Measurements from ENCODE around the gene SGCA.

SGCA gene

DNA sequence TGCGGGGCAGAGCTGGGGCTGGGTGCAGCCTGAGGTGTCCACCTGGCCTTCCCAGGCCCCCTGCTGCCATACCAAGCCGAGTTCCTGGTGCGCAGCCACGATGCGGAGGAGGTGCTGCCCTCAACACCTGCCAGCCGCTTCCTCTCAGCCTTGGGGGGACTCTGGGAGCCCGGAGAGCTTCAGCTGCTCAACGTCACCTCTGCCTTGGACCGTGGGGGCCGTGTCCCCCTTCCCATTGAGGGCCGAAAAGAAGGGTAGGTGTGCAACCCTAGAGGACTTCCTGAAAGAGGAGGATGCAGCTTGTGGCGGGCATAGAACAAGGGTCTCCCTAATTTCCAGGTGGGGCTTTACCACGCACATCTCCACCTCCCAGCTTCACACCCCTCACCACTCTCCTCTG, 2.5 kb downstream of the SGCA start:
- DNase-seq = no peak

GRCh38 chr17:50169121-50169764, 3.4 kb downstream of the SGCA start:
- DNase-seq = no peak

GRCh38 chr17:50169881-50170459, 4.2 kb downstream of the SGCA start:
- no peak for DNase-seq

DNA sequence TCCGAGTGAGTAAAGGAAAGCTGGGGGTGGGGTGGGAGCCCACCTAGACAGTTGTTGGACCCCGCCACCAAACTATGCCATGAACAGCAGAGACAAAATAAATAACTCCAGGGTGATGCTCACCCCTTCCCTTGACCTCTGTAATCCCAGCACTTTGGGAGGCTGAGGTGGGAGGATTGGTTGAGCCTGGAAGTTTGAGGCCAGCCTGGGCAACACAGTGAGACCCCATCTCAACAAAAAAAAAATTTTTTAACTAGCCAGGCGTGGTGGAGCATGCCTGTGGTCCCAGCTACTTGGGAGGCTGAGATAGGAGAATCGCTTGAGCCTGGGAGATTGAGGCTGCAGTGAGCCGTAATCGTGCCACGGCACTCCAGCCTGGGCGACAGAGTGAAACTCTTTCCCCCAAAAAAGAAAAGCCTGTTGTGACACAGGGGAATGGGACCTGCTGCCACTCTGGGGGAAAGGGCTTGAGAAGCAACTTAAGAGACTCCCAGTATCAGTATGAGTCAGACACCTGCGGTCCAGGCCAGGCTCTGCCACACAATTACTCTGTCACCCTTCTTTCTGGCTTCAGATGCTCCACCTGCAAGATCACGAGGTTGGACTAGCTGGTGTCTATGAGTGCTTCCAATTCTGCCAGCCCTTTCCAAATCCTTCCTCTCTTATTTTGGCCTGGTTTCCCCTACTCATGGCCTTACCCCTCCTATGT, 5.0 kb downstream of the SGCA start:
- no peak for DNase-seq

GRCh38 chr17:50171371-50172071, 5.7 kb downstream of the SGCA start:
- DNase-seq = no peak

DNA sequence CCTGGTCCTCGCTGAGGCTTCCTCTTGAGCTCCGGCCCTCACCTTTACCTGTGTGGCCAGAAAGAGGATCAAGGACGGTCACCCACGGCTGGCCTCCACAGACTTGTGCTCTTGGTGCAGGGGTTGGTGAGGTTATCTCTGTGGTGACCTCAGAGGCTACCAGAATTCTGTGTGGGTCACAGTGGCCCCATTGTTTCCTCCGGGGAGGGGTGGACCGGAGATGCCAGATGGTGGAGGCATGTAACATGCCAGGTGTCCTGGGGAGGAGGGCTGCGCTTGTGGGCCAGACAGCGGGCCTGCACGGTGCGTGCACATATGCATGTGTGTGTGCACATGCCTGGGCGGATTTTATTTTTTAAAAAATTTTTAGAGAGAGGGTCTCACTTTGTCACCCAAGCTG, 6.3 kb downstream of the SGCA start:
- DNase-seq = no peak

GRCh38 chr17:50172936-50173334, 7.1 kb downstream of the SGCA start:
- DNase-seq = no peak

- DNase-seq = no peak
Observed at GRCh38 chr17:50173335-50173941, 7.6 kb downstream of the SGCA start.

DNA sequence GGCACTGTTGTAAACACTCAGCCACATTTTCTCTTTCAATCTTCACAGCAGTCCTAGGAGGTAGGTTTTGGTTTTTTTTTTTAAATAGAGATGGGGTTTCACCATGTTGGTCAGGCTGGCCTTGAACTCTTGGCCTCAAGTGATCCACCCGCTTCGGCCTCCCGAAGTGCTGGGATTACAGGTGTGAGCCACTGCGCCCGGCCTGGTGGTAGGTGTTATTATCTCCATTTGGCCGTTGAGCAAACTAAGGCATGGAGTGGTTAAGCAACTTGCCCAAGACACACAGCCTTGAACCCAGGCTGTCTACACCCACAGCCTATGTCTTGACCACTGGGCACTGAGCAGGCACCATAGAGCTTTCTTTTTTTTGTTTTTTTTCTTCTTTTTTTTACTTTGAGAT, 8.6 kb downstream of the SGCA start:
- no peak for DNase-seq

DNA sequence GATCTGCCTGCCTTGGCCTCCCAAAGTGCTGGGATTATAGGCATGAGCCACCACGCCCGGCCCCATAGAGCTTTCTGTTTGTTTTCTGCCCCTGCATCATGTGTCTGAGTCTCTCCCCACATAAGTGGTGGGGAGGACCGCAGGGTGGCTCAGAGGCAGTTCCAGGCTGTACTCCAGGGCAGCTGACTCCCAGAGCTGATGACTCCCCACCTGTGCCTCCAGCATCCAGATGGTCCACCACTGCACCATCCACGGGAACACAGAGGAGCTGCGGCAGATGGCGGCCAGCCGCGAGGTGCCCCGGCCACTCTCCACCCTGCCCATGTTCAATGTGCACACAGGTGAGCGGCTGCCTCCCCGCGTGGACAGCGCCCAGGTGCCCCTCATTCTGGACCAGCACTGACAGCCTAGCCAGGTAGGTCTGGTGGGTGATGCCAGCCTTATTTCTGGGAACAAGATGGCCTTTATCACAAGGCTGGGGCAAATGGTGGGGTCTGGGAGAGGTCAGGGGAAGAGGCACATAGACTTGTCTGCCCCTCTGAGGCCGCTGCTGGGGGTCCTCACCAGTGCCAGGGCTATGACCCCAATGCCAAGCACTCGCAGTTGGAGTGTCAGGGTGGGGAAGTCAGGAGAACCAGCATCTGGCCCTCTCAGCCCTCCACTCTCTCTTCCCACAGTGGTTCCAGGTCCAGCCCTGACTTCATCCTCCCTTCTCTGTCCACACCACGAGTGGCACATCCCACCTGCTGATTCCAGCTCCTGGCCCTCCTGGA, 9.4 kb downstream of the SGCA start:
- no peak for DNase-seq

GRCh38 chr17:50176559-50177357, 11.0 kb downstream of the SGCA start:
- DNase-seq = no peak

GRCh38 chr17:50177476-50177875, 11.7 kb downstream of the SGCA start:
- no peak for DNase-seq

GRCh38 chr17:50177983-50178834, 12.4 kb downstream of the SGCA start:
- no peak for DNase-seq

DNA sequence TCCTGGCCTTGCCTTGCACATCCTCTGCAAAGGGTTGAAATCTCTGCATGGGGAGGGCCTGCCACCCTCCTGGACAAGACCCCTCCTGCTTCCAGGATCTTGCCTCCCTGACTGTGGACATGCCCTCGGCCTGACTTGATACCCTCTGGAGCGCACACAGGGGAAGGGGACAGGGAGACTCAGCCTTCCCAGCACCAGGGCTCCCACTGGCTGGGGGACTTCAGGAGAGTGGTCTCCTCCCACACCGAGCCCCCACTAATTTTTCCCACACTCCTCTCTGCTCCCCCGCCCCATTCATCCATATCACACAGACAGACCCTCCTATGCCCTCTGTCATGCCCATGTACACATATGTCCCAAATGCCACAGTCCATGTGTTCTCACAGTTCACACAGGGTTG, 14.3 kb downstream of the SGCA start:
- DNase-seq = no peak

GRCh38 chr17:50180620-50181019, 14.8 kb downstream of the SGCA start:
- DNase-seq = no peak

DNA sequence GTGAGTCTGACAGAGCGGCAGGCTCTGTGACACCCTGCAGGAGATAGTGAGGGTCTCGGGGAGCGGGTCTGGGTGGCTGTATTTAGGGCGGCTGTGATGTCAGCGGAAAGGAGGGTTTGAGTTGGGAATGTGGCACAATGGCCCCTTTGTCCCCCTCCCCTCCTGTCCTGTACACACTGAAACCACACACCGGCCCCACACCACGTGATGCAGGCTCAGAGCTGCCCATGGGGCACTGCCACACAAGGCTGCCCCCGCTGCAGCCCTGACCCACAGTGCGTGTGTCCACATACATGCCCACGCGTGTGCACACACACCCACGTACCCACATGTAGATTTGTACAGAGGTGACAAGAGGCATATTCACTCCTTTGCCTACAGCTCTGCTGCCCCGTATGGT, 15.3 kb downstream of the SGCA start:
- no peak for DNase-seq

DNA sequence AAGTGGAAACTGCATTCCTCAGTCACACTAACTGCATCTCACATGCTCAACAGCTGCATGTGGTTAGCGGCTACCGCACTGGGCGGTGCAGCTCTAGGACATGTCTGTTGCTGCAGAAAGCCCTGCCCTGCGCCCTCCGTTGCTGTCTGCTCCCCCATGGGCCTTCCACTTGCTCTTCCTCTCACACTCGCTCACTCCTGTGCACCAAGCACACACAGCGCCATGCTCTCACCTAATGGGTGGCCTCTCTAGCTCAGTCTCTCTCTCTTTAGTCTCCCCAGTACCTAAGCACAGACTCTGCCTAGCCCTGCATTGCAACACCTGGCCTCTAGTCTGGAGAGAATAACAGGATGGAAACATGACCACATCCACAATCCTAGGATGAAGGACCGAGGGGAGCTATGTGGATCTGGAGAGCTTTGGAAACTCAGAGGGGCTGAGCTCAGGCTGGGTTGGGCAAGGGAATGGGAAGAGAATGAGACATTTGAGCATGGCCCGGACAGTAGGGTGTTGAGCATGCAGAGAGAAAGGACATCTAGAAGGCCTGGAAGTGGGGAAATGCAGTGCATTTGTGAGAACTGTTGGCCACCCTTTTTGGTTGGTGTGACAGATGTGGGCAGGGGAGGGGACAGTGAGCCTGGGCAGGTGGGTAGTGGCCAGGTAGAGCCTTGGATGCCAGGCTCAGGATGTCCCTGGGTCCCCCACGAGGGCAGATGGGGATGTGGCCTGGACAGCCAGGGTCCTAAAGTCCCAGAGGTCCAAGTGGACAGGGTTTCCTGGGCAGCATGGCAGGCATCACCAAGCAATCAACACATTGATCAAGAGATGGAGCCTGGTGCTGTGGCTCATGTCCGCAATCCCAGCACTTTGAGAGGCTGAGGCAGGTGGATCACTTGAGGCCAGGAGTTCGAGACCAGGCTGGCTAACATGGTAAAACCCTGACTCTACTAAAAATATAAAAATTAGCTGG, 16.1 kb downstream of the SGCA start:
- no peak for DNase-seq

- no peak for DNase-seq
Observed at GRCh38 chr17:50182783-50183420, 17.1 kb downstream of the SGCA start.

DNA sequence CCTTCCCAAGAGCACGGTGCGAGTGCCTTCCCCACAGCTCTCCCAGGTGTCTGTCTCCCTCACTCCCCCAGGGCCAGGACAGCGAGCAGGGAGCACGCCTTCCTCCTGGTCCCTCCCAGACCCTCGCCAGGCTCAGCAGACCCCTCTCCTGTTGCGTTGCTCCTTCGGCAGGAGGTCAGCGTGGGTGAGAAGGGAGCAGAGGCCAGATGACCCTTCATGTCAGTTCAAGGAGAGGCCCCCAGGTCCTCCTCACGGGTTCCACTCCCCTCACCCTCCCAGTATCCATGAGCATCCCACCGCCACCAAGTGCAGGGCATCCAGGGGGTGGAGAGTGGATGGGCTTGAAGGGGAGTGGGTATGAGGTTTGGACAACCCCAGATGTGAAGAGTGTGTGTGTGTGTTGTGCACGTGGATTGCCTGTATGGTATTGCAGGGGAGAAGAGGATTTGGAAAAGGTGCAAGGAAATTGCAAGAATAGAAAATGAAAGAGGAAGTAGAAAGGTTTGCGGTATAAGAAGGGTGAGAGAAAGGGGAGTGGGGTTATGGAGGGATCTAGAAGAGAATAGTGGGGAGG, 17.7 kb downstream of the SGCA start:
- DNase-seq = no peak
